Measurements from ENCODE around the gene CXCR4.
"Not testable (repeated sequence)": the region's sequence is repeated elsewhere in the genome, so short reads cannot be mapped to it uniquely, and the experiment has no call there.

Gene CXCR4

DNA sequence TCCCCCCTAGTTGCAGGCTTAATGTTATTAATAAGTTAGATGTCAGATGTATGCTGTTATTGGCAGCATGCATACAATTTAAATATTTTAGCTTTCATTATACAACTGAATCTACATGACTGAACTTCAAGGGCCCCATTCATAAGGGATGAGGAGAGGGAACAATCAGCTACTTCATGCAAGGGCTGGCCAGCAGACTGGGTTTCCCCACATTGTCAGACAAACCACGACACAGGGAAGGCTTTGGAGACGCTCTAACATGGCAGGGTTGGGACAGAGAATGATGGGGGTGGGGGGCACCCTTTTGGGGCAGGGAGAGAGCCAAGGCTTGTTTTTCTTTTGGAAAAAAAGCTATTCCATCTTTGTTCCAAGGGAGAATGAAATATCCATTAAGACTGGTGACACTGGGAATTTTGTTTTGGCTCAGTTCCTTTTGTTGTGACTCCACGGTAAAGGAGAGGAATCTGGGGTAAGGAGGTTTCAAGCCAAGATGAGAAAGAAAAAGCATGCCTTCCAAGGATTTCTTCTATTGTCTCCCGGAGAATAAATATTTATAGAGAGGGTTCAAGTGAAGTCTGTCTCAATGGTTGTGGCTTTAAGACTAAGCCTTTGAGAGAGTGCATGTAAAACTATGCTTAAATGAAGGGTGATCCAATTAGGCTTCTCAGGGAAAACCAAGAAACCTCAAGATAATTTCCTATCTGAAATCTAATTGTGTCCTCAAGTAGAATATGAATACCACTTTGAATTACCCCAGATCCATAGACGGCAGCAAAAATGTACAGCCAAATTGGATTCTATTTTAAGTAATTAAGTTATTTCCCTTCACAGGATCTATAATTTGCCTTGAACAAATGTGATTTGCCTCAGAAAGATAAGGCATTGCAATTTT lies 5.4 kb downstream of the CXCR4 start:
- DNase-seq: no peak

DNA sequence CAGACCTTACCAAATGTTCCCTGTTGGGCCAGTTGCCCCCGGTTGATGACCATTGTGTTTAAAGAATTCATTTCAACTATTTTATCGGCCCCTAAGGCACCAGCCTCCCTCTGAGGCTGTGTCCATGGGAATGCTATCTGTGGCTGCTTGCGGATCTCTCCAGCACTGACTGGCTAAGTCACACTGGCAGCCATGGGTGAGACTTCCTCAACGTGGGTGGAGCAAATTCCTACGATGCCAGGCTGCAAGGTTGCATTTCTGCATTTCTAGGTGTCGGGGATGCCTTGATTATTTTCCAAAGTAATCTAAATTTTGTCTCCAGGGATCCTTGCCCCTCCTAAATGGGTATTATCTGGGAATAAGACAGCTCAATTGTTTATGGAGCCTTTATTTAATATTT lies 6.2 kb downstream of the CXCR4 start:
- DNase-seq: no peak

DNA sequence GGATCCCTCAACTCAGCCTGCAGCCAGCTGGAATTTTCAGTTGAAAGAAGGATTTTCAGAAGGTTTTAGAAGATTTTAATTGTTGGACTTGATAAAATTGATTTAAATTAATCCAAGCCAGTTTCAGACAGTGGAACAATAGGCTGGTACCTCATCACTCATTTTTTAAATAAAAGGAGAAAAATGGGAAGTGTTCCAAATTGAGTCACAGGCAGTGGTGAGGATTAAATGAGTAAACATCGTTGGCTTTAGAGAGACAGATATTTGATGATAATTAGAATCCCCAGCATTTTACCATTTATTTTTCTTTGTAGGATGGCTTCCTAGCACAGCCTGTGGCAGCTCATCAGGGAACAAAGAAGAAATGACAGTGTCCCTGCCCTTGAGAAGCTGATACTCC lies 7.4 kb downstream of the CXCR4 start:
- DNase-seq: no peak

DNA sequence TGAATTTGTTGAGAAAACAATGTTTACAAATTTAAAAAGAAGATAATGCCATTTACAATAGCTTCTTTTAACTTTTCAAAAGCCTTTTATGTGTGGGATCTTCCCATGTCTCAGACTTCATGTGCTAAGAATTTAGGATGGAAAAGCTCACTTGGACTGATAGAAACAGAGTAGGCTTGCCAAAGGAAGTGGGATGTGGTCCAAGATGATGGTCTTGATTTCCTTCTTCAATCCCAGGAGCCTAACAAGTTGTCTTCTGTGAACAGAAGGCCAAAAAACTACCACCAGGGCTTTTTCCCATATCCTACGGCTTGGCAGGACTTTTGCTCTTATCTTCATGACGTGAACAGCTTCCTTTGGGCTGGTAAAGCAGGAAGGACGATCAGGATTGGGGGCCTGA lies 9.5 kb downstream of the CXCR4 start:
- no peak for DNase-seq

DNA sequence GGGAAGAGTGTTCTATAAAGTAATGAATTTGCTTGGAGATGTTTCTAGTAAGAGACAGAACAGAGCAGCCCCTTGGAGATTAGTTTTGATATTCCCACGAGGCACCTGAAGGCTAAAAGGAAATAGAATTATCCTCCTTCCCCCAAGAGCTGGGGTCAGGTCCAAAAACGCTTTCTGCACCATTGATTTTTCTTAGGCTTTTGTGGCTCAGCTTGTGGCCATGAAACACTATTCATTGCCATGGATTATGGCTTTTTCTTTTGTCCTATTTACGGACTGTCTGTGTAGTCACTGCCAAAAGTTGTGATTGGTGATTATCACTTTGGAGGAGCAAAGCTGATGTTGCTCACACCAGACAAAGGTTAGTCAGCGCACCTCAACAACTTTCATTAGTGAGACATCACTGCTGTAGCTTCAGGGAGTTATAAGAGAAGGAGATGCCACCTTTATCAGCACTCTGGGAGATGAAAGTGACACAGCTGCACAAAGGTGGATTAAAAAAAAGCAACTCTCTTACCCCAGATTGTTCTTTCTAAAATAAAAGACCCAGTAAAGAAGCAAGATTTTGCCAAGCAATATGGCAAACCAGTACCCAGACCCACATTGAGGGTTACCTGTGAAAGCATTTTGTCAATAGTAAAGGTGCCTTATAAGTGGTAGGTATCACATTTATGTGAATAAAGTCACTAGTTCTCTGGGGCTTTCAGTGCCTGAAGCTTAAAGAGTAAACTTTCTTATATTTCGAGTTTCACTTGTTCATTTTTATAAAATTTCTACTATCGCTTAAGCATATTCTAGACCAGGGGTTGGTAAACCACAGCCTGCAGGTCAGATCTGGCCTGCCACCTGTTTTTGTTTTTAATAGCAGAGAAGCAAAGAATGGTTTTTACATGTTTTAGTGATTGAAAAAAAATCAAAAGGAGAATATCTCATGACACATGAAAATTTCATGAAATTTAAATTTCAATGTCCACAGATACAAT lies 10.6 kb downstream of the CXCR4 start:
- no peak for DNase-seq

DNA sequence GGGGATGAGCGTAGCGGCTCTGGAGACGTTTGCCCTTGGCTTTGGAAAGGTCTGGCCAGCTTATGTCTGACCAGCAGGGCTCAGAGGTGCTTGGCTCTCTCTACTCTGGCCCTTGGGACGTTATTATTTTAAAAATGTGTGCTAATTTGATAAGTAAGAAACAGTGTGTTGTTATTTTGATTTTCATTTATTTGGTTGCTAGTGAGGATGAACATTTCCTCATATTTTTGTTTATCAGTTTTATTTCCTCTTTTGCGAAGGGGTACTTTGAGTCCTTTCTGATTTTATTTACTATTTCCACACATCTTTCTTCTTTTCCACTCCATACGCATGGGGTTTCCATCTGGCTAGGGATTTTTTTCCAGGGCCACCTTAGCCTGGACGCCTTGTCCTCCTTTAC lies 11.4 kb downstream of the CXCR4 start:
- DNase-seq: no peak

DNA sequence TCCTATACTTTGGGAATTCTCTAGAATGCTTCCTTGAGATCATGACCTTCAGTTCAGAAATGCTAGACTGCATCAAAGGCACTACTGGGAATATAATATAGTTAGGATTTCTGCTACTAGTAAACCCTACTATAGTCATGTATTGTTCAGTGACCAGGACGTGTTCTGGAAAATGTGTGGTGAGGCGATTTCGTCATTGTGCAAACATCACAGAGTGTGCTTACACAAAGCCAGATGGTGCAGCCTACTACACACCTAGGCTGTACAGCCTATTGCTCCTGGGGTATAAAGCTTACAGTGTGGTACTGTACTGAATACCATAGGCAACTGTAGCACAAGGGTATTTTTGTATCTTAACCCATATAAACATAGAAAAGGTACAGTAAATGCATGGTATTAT lies 13.0 kb downstream of the CXCR4 start:
- DNase-seq: no peak

DNA sequence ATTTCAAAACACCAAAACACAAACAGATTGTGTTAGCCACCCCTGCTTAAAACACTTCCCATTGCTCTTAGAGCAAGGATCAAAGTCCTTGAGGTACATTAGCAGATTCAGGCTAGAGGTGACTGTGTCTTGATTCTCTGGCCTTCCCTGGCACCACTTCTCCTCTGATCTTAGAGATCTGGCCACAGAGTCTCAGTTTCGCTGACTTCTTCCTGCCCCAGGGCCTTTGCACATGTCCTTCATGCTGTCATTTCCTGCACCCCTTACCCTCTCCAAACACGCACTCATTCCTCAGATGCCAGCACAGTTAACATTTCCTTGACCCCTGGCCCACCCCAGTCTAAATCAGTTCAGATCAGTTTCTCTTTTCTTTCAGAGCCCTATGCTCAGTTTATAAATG lies 16.9 kb downstream of the CXCR4 start:
- no peak for DNase-seq

DNA sequence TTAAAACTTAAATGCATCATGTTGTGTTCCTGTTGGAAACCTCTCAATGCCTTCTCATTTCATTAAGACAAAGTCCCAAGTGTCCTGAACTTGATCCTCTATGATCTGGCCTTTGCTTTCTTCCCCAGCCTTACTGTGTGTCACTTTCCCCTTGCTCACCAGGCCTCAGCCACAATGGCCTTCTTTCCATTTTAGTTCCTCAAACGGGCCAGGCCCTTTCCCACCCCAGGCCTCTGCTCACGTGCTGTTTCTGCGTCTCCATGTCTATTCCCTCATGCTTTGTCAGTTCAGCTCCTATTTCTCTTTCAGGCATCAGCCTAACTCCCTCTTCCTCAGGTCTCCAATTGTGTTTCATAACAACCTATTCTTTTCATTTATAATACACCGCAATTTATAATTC lies 19.5 kb downstream of the CXCR4 start:
- DNase-seq: no peak

DNA sequence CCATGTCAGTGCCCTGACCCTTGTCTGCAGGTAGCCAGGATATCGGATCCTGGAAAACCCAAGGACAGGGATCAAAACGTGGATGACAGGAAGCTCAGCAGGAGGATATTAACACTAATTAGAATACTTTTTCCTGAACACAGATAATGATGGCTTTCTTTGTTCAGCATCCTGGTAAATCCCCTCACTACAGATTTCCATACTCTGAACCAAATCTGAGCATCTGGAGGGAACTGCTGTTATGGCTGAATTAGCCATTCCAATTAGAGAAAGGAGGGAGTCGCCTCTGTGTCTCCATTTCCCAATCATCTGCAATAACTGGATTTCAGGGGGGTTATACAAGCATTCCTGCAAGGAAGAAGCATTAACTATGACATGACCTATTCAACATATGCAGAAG lies 24.4 kb downstream of the CXCR4 start:
- DNase-seq: no peak

DNA sequence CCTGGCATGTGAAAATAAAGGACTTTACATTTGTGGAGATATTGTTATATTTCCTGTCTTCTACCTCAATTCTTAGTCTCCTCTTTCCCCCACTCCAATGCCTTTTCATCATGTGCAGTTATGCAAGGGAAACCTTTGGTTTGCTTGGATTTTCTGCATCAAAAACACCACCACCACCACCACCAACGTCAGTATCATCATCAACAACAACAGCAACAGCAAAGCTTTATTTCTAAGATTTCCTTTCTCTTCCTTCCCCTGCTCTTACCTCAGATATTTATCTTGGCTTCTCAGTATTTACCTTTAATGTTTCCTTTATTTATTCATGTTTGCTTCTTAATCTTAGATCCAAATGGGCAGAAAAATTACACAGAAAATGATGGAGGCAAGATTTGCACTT lies 26.1 kb downstream of the CXCR4 start:
- no peak for DNase-seq

DNA sequence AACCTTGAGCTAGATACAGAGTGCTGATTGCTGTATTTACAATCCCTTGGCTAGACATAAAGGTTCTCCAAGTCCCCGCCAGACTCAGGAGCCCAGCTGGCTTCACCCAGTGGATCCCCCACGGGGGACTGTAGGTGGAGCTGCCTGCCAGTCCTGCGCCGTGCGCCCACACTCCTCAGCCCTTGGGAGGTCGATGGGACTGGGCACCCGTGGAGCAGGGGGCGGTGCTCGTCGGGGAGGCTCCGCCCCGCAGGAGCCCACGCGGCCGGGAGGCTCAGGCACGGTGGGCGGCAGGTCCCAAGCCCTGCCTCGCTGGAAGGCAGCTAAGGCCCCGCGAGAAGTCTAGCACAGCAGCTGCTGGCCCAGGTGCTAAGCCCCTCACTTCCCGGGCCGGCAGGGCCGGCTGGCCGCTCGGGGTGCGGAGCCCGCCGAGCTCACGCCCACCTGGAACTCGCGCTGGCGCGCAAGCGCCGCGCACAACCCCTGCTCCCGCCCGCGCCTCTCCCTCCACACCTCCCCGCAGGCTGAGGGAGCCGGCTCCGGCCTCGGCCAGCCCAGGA lies 30.0 kb downstream of the CXCR4 start:
- DNase-seq: not testable (repeated sequence)

DNA sequence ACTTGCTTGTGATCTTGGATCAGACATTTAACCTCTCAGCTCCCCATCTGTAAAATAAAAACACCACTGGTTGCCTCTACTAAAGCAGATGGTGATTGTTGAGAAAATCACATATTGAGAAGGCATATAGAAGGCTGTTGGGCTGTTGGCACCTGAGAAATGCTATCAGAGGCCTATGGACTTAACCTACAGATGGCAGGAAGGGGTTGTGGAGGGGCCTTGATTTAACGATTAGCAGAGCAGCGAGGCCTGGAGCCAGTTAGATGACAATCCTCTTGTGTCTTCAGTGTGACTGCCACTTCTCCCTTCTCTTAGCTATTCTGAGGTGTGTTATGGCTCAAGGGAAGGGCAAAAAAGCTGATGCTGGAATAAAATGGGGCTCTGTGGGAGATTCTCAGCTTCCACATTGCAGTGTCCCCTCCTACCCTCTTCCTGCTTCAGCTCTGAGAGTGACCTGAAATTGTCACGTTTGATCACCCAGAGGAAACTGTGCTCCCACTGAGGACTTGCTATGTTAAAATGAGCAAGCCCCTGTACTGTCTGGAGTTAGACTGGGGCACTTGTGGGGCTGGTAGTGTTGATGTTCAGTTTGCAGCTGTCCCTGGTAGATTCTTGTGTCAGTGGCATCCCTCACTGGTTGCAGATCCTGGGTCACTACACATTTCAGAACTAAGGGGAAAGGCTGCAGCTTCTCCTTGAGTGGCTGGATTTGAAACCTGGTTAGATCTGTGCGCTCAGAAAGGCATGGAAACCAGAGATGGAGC lies 31.5 kb downstream of the CXCR4 start:
- no peak for DNase-seq

DNA sequence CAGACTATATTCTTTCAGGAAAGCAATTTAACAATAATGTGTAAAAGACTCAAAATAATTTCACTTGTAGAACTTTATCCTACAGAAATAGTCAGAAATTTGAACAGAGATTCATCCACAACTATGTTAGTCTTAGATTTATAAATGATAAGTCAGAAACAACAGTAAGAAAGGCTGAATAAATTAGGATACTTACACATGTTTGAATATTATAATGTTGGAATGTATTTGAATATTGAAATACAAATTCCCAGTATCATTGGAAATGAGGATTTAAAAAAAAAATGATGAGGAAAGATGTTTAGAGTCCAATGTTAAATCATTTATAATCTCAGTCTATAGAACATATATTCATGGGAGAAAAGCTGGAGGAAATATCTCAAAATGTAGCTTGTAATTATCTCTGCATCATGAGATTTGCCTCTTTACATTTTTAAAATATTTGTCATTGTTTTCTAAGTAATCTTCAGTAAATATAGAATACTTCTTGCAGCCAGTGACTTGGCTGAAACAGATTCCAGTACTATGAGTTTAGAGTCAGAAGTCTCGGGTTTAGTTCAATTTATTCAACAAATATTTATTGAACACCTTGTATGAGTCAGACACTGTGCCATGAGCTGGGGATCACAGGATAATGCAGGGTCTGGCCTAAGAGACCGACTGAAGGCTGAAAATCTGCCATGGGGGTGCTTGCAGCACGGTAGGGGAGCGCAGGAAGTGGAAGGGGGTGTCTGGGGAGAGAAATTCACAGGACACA lies 32.3 kb downstream of the CXCR4 start:
- DNase-seq: no peak

DNA sequence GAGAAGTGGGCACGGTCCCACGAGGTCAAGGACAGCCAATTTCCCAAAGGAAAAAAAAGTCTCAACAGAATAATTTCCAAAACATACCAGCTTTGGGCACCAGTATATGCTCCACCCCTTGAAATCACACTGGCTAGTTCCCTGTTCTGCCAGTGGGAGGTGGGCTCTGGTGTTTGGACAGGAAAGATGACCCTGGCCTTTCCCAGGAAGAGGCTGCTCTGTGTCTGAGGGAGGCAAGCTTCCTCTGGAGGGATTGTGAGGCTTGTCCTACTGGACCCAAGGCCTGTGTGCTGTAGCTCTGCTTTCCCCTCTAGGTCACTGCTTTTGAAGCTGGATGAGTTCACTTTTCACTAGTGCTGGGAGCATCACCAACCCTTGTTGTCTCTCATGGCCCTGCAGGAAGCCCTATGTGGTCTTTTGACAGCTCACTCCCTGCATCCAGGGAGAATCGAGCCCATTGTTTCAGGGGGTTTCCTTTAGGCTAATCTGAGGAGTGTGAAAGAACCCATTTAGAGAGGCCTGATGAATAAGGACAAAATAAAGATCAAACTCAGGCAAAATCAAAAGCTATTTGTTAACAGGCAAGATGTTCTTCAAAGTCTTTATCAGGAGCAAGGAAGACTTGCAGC lies 36.3 kb downstream of the CXCR4 start:
- DNase-seq: no peak

DNA sequence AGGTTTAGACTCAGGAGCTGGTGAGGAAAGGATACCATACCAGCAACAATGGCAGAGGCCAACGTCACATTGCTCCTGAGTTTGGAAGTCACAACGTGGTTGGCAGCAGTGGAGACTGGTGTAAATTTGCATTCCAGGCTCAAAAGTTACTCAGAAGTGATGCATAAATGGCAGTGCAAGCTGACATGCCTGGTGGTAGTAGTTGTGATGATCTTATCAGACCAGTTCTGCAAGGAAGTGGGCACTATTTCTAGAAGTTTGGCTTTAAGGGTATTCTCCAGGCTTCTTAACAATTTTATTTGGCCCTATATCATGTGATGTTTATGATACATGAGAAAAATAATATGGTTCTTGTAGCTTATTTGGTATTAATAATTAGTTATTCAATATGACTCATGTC lies 37.8 kb downstream of the CXCR4 start:
- no peak for DNase-seq

DNA sequence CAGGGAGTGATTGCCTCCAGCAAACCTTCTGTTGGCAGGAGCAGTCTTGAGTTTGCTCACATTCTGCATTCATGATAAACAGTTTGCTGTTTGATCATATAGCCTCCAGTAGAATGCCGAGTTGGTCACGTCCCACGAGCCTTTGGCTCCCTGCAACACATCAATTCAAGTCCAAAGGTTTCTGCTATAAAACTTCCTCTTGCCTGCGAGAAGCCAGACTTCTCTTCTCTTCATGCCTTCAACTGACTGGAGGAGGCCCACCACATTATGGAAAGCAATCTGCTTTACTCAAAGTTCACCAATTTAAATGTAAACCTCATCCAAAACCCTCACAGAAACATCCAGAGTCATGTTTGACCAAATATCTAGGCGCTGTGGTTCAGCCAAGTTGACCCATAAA lies 40.8 kb downstream of the CXCR4 start:
- DNase-seq: no peak

DNA sequence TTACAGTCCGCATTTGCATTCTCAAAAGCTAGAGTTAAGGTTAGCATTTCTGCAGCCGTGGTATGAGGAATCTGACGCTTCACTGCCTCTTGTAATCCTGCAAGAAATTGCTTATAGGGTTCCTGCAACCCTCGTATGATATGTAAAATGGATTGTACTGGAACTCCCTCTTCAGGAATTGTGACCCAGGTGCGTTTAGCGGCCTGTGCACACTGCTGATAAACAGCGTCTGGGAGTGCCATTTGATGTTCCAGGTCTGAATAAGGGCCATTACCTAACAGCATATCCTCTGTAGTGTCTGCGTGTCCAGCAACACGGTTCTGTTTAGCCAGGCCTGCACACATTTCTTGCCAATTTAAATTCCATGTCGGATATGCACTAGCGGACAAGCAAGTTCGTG lies 42.5 kb downstream of the CXCR4 start:
- DNase-seq: no peak

DNA sequence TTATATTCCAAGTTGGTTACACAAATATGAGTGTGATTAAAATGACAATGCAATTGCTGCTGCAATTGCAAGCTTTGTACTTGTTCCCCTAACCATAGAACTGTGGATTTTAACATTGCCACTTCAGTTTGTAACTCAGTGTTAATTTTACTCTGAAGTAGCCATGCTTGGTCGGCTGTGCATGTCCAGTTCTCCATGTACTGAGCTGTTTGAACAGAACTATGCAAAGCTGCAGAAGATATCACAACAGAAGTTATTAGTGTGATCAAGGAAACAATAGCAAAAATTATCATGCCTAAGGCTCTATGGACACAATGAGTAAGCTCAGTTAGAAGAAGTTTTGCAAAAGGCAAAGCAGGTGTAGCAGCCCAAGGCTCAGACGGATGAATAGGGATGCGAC lies 45.3 kb downstream of the CXCR4 start:
- no peak for DNase-seq

DNA sequence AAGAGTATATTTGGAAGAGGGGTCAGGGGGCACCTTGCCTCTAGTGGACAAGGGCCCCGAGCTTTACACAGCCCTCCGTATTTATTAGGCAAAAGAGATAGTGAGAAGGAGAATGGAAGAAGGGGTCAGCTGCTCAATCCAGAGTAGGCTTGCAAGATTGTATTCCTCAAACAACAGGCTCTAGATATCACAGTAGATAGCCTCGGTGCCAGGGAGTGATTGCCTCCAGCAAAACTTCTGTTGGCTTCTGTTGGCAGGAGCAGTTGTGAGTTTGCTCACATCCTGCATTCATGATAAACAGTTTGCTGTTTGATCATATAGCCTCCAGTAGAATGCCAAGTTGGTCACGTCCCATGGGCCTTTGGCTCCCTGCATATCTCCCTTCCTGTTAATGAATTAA lies 46.1 kb downstream of the CXCR4 start:
- DNase-seq: not testable (repeated sequence)

DNA sequence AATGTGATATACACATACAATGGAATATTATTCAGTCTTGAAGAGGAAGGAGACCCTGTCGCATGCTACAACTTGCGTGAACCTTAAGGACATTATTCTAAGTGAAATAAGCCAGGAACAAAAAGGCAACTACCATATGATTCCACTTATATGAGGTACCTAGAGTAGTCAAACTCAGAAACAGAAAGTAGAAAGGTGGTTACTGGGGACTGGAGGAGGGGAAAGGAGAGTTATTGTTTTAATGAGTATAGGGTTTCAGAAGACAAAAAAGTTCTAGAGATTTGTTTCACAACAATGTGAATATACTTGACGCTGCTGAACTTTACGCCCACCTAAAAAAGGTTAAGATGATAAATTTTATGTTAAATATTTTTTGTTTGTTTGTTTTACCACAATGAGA lies 47.0 kb downstream of the CXCR4 start:
- DNase-seq: no peak

DNA sequence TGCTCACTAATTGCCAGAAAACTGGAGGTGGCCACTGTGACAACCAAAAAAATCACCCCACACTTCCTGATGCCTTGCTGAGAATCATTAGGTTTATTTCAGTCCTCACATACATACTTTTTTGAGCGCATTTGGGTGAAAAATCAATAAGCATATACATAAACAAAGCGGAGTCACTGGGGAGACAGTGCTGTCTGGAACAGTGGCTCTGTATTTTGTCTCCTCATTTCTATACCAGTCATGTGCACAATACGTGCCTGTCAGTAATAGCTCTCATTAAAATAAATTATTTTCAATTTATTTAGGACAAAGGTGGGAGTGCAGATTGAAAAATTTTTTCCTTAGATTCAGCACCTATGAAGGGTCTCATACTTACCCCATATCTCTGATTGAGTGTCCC lies 48.2 kb downstream of the CXCR4 start:
- no peak for DNase-seq

All from GOT3 (cell line).